ENCODE measurements around the gene PRIMA1.

The PRIMA1 gene

GRCh38 chr14:93785423-93785822 is 2.9 kb downstream of the PRIMA1 start:
- Histone ChIP-seq H3K27ac (ENCODE audit: low read depth, low read length) (no peak overlapping the region), H3K9me2 (replicated peaks; ENCODE audit: insufficient read depth, low read length) (no peaks in the 10 kb centered on the region), H3K79me2 (ENCODE audit: insufficient read depth, low read length) (no peaks in the 10 kb centered on the region), H3K36me3 (ENCODE audit: low read length) (no peaks in the 10 kb centered on the region), H3K27me3 (ENCODE audit: low read length) (no peaks in the 10 kb centered on the region), H4K20me1 (ENCODE audit: low read depth, low read length) (no peaks in the 10 kb centered on the region), H3K9me3 (ENCODE audit: insufficient read depth, low read length) (no peaks in the 10 kb centered on the region), H3K9ac (ENCODE audit: low read length) (no peak overlapping the region), H2AFZ (ENCODE audit: low read depth, low read length, severe bottlenecking) (no peak overlapping the region), H3K4me2 (ENCODE audit: low read depth, low read length, poor library complexity, severe bottlenecking) (no peak overlapping the region), H3F3A (ENCODE audit: insufficient read depth) (no peaks in the 10 kb centered on the region), H3K4me3 (ENCODE audit: insufficient read depth, low read length, poor library complexity, severe bottlenecking) (no peak overlapping the region)
- TF ChIP-seq CTCF (IDR thresholded peaks at IDR 0.05; ENCODE audit: insufficient read depth, low read length, poor library complexity, severe bottlenecking) (no peak), EZH2phosphoT487 (conservative IDR thresholded peaks at IDR 0.05; ENCODE audit: low read length) (no peak)

GRCh38 chr14:93784878-93785277 is 3.4 kb downstream of the PRIMA1 start:
- Histone ChIP-seq H3K9me3 (ENCODE audit: insufficient read depth, low read length) (no peaks in the 10 kb centered on the region), H3K4me2 (ENCODE audit: low read depth, low read length, poor library complexity, severe bottlenecking) (no peak overlapping the region), H3K27me3 (ENCODE audit: low read length) (no peaks in the 10 kb centered on the region), H3K4me3 (ENCODE audit: insufficient read depth, low read length, poor library complexity, severe bottlenecking) (no peak overlapping the region), H3F3A (ENCODE audit: insufficient read depth) (no peaks in the 10 kb centered on the region), H3K79me2 (ENCODE audit: insufficient read depth, low read length) (no peaks in the 10 kb centered on the region), H3K36me3 (ENCODE audit: low read length) (no peaks in the 10 kb centered on the region), H3K27ac (ENCODE audit: low read depth, low read length) (no peak overlapping the region), H3K9ac (ENCODE audit: low read length) (no peak overlapping the region), H2AFZ (ENCODE audit: low read depth, low read length, severe bottlenecking) (no peak overlapping the region), H4K20me1 (ENCODE audit: low read depth, low read length) (no peaks in the 10 kb centered on the region), H3K9me2 (replicated peaks; ENCODE audit: insufficient read depth, low read length) (no peaks in the 10 kb centered on the region)
- TF ChIP-seq EZH2phosphoT487 (conservative IDR thresholded peaks at IDR 0.05; ENCODE audit: low read length) (no peak), CTCF (IDR thresholded peaks at IDR 0.05; ENCODE audit: insufficient read depth, low read length, poor library complexity, severe bottlenecking) (no peak)

- no peaks in the 10 kb centered on the region for H3F3A ChIP-seq (ENCODE audit: insufficient read depth)
- H3K4me2 ChIP-seq (ENCODE audit: low read depth, low read length, poor library complexity, severe bottlenecking), result no peak overlapping the region
- no peak overlapping the region for H3K27ac ChIP-seq (ENCODE audit: low read depth, low read length)
- no peaks in the 10 kb centered on the region for H3K9me3 ChIP-seq (ENCODE audit: insufficient read depth, low read length)
- H2AFZ ChIP-seq (ENCODE audit: low read depth, low read length, severe bottlenecking), result no peak overlapping the region
- no peak overlapping the region for H3K9ac ChIP-seq (ENCODE audit: low read length)
- H3K4me3 ChIP-seq (ENCODE audit: insufficient read depth, low read length, poor library complexity, severe bottlenecking), result no peak overlapping the region
- no peaks in the 10 kb centered on the region for H3K79me2 ChIP-seq (ENCODE audit: insufficient read depth, low read length)
- H3K36me3 ChIP-seq (ENCODE audit: low read length), result no peaks in the 10 kb centered on the region
- no peaks in the 10 kb centered on the region for H3K27me3 ChIP-seq (ENCODE audit: low read length)
- no peak for TF ChIP-seq CTCF (IDR thresholded peaks at IDR 0.05; ENCODE audit: insufficient read depth, low read length, poor library complexity, severe bottlenecking)
- TF ChIP-seq EZH2phosphoT487 (conservative IDR thresholded peaks at IDR 0.05; ENCODE audit: low read length), result no peak
- H4K20me1 ChIP-seq (ENCODE audit: low read depth, low read length), result no peaks in the 10 kb centered on the region
- H3K9me2 ChIP-seq (replicated peaks; ENCODE audit: insufficient read depth, low read length), result no peaks in the 10 kb centered on the region
Observed at GRCh38 chr14:93780813-93781400, 7.4 kb downstream of the PRIMA1 start.
